Activated CD8-positive, alpha-beta memory T cell treated with anti-CD3 and anti-CD28 coated beads for 4 hours (primary cell): ENCODE data around the gene CST7.
A peak's percentile ranks its signal among the peaks of the same experiment; 100 is the strongest.
"Not testable (repeated sequence)": the region's sequence is repeated elsewhere in the genome, so short reads cannot be mapped to it uniquely, and the experiment has no call there.

Experiments used
- DNase-seq, 2 donors: peaks; one replicate each; pipeline ENCODE4 v3.0.0-alpha.2; 2020; ENCODE audit warnings: low read depth in 2 of 2

The CST7 gene, protein sequence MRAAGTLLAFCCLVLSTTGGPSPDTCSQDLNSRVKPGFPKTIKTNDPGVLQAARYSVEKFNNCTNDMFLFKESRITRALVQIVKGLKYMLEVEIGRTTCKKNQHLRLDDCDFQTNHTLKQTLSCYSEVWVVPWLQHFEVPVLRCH

GRCh38 chr20:24948939-24949679 lies at the start of gene CST7:
CST7 (plus strand) TSS chr20:24949269; CDS start chr20:24949506, 237 bp downstream.
- peak; percentile 83 to 88 for DNase-seq

- DNase-seq = no peak
These were observed 42.3 kb upstream of the CST7 start for GRCh38 chr20:24906806-24907205.

DNA sequence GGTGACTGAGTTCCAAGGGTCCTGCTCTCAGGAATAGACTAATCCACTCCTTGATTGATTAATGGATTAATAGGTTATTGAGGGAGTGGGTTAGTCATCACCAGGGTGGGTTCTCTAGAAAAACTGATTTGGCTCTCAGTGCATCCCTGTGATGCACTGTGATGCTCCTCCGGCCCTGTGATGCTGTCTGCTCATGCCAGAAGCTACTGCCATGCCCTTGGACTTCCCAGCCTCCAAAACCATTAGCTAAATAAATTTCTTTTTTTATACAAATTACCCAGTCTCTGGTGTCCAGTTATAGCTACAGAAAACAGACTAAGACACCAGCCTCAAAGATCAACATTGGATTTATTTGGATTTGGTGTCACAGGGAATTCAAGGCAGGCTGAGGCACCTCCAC lies 40.4 kb upstream of the CST7 start:
- no peak for DNase-seq

- no peak for DNase-seq
These were observed 39.8 kb upstream of the CST7 start for GRCh38 chr20:24909086-24909780.

- no peak for DNase-seq
These were observed 39.2 kb upstream of the CST7 start for GRCh38 chr20:24909861-24910260.

- DNase-seq = no peak
These were observed 38.6 kb upstream of the CST7 start for GRCh38 chr20:24910461-24910860.

GRCh38 chr20:24911461-24911860 lies 37.6 kb upstream of the CST7 start:
- no peak for DNase-seq

DNA sequence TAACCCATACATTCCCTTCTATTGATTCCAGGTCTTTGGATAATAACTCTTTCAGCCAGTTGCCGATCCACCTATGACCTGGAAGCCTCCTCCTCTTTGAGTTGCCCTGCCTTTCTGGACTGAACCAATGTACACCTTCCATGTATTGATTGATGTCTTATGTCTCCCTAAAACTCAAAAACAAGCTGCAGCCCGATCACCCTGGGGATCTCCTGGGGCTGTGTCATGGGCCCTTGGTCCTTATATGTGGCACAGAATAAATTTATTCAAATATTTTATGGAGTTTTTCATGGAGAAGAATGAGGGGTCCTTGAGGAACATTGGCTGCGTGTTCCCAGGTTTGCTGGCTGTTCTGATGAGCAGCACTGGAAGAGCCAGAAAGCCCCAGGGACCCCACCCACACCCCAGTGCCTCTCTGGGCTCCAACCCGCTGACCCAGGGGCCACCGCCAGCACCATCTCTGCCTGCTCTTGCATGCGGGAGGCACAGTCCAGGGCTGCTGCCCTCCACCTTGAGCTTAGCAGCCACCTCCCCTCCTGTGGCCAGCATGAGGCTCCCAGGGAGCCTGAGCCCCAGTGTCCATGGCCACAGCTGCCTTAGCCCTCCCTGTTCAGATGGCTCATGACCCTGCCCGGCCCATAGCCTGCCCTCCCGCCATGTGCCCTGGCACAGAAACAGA lies 36.5 kb upstream of the CST7 start:
- no peak for DNase-seq

DNA sequence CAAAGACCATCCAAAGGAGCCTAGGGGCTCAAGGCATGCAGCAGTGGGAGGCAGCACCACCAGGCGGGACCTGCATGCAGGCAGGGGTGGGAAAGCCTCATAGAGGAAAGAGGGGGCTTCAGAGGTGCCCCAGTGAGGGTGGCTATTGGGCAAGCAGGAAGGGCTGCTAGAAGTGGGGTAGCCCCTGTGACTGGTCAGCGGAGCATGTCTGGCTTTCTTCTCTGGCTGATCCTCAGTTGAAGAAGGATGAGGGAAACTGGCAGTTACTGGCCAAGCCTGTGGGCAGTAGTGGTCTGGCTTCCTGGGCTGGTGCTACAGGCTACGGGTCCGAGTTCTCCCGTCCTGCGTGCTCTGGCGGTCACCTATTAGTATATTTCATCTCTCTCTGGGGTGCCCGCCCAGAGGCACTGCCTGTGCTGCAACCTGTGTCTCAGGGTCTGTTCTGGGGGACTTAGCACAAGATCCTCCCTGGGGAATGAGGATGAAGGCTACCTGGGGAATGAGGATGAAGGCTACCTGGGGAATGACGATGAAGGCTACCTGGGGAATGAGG lies 35.9 kb upstream of the CST7 start:
- no peak for DNase-seq

GRCh38 chr20:24914388-24915241 lies 34.5 kb upstream of the CST7 start:
- no peak for DNase-seq

- no peak for DNase-seq
These were observed 33.6 kb upstream of the CST7 start for GRCh38 chr20:24915440-24915839.

- DNase-seq = no peak
These were observed 33.2 kb upstream of the CST7 start for GRCh38 chr20:24915892-24916291.

GRCh38 chr20:24916412-24916811 lies 32.7 kb upstream of the CST7 start:
- no peak for DNase-seq

DNA sequence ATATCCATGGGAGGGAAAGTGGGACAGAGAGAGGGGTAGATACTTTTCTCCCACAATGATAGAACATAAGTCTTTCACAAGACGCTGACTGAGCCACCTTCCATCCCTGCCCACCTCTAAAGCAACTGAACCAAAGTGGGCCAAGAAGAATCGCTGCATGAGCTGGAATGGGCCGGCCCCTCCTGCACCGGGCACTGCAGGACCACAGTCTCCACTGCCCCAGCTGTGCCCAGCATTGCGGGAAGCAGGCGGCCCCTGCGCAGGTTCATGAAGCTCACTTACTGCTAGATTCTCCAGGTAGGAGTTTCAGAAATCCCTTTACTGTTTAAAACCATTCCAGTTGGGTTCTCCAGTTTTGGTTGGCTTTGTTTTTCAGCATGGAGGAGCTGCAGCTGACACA lies 32.0 kb upstream of the CST7 start:
- DNase-seq = no peak

GRCh38 chr20:24917797-24918578 lies 31.1 kb upstream of the CST7 start:
- DNase-seq = no peak

DNA sequence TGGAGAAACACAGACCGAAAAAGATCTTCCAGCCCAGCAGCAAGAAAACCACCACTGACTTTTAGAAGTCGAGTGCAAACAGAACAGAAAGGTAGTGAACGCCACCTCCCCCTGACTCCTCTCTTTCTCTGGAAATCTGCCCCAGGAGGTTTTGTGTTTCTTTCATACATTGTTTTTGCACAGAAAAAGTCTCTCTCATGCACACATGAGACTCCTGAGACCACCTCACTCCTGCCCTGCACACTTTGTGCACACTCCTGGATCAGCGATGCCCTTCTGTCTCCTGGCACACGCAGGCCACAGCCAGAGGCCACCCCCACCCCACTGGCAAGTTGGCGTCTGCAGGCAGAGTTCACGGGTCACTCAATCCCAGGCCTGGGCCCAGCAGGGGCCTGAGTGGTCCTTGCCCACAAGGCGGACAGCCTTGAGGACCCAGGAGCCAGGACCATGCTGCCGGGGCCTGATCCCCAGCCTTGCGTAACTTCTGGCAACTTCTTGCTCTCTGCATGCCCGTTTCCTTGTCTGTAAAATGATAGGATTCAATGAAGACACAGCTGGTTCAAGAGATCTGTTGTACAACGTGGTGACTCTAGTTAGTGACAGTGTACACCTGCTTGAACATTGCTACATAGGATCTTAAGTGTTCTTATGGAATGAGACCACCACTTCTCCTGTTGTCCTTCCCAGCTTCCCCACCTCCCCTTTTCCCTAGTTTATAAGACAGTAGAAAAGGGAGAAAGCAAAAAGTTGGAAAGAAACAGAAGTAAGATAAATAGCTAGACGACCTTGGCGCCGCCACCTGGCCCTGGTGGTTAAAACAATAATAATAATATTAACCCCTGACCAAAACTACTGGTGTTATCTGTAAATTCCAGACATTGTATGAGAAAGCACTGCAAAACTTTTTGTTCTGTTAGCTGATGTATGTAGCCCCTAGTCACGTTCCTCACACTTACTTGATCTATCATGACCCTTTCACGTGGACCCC lies 30.2 kb upstream of the CST7 start:
- no peak for DNase-seq

DNA sequence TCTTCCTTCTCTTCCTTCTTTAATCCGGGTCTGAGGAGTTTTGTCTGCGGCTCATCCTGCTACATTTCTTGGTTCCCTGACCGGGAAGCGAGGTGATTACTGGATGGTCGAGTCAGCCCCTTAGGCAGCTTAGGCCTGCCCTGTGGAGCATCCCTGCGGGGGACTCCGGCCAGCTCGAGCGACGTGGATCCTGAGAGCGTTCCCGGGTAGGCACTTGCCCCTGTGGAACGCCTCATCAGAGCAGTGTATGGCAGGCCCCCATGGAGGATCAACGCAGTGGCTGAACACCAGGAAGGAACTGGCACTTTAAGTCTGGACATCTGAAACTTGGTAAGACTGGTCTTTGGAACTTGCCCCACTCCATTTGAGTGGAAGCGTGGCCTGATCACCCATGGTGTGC lies 29.4 kb upstream of the CST7 start:
- not testable (repeated sequence) for DNase-seq

DNA sequence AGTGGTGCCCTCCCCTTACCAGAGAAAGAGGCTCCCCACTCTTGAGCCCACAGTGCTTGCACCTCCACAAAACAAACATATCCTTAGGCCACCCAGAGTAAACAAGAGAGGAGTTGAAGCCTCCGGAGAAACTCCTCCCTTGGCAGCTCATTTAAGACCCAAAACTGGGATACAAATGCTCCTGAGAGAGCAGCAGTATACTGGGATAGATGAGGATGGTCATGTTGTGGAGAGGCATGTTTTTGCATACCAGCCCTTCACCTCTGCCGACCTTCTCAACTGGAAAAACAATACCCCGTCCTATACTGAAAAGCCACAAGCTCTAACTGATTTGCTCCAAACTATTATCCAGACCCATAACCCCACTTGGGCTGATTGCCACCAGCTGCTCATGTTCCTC lies 28.4 kb upstream of the CST7 start:
- DNase-seq = not testable (repeated sequence)

DNA sequence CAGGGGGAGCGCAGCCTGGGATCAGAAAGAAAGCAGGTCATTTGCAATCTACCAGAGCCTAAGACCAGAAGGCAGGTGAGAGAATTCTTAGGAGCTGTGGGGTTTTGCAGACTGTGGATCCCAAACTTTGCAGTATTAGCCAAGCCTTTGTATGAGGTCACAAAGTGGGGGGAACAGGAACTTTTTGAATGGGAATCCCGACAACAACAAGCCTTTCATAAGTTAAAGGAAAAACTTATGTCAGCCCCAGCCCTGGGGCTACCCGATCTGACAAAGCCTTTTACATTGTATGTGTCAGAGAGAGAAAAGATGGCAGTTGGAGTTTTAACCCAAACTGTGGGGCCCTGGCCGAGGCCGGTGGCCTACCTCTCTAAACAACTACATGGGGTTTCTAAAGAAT lies 19.8 kb upstream of the CST7 start:
- not testable (repeated sequence) for DNase-seq
